Fibroblast of skin of left quadriceps (primary cell): ENCODE data around the gene SLC49A3.
"Not testable (repeated sequence)": the region's sequence is repeated elsewhere in the genome, so short reads cannot be mapped to it uniquely, and the experiment has no call there.

ENCODE experiments used
- DNase-seq, 2 experiments: peaks; one replicate each; pipeline ENCODE4 v3.0.0-alpha.2; 2013; ENCODE audit warnings: low read depth in 2 of 2

SLC49A3 gene

GRCh38 chr4:654503-654845, 34.5 kb downstream of the SLC49A3 start:
- DNase-seq = no peak

DNA sequence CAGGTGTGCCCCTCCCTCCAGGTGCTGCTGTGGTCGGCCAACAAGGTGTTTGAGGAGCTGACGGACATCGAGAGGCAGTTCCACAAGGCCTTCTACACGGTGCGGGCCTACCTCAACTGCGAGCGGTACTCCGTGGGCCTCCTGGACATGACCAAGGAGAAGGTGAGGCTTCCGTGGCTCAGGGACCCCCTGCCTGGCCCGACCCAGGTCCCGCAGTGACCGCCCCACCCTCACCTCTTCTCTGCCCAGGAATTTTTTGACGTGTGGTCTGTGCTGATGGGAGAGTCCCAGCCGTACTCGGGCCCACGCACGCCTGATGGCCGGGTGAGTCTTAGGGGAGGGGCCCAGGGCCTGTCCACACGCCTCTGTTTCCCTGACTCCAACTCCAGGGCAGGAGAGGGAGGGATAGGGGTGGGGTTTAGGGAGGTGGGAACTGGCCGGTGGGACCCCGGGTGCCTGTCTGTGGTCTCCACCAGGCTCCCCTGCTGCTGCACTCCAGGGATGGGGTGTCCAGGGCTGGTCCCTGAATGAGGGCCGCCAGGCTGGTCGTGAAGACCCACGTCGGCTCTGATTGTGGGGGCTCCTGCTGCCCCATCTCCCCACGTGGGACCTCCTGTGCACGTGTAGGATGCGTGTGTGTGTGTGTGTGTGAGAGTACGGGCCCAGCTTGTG, 35.0 kb downstream of the SLC49A3 start:
- DNase-seq = no peak

DNA sequence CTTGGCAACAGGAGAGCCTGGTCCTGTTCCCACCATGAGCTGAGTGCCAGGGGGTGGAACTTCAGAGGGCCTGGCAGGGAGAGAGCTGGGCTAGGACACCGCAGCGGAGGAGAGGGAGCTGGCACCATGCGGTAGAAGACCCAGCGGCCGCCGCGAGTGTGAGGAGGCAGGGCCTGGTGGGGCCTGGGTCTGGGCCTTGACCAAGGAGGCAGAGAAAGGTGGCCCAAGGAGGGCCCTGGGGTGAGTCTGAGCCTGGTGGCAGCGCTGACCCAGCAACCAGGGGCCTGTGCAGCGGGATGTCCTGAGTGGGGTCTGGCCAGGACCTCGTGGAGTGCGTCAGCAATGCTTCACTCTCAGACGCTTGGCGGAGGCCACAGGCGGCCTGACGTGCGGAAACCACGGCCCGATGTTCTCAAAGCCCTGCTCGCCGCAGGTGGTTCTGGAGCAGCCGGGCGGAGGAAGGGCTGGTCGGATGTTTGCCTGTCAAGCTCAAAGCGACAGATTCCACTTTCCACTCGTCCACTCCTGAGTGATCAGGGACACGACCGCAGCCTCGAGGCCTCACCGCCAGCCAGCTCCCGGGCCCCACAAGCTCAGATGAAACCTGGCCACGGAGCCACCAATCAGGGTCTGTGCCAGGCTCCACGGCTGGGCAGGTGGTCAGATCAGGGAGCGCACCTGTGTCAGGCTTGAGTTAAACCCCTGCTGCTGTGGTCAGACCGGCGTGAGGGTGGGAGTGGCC, 35.7 kb downstream of the SLC49A3 start:
- DNase-seq = no peak

- DNase-seq = no peak
Measured at GRCh38 chr4:651884-652642, 36.9 kb downstream of the SLC49A3 start.

DNA sequence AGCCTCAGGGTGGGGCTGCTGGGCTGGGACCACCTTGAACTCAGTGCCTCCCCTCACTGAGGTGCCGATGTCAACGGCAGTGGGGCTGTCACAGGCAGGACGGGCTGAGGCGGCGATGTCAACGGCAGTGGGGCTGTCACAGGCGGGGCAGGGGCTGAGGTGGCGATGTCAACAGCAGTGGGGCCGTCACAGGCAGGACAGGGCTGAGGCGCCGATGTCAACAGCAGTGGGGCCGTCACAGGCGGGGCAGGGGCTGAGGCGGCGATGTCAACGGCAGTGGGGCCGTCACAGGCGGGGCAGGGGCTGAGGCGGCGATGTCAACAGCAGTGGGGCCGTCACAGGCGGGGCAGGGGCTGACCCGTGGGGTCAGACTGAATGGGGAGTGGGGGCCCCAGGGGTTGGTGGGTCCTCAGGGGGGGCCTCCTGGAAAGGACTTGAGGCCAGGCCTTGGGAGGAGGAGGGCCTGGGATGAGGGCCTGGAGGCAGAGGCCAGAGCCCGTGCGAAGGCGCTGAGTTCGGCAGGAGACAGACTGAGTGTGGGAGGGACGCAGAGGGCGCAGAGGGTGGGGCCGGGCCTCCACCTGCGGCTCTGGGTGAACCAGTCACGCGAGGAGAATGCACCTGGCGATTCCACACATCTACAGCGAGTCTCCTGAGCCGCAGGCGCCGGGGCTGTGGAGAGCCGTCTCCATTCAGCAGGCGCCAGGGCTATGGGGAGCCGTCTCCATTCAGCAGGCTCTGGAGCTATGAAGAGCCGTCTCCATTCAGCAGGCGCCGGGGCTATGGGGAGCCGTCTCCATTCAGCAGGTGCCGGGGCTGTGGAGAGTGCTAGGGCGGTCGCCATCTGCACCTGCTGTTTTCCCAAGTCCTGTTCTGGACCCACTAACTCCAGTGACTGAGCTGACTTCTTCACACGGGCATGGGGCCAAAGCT, 37.7 kb downstream of the SLC49A3 start:
- no peak for DNase-seq

DNA sequence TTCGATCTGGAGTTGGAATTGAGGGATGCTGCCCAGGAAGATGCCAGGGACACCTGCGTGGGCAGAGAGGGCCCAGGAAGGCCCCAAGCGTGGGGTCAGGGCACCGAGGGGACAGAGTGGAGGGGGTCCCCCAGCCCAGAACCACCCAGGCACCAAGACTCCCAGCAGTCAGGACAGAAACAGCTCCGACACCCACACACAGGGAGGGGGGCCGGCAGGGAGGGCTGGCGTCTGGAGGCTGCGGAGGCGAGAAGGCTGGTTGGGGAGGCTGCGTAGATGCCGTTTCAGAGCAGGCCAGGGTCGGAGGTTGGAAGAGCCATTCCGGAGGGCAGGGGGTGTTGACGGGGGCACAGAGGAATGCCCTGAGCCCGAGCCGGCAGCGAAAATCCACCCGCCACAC, 38.5 kb downstream of the SLC49A3 start:
- no peak for DNase-seq

DNA sequence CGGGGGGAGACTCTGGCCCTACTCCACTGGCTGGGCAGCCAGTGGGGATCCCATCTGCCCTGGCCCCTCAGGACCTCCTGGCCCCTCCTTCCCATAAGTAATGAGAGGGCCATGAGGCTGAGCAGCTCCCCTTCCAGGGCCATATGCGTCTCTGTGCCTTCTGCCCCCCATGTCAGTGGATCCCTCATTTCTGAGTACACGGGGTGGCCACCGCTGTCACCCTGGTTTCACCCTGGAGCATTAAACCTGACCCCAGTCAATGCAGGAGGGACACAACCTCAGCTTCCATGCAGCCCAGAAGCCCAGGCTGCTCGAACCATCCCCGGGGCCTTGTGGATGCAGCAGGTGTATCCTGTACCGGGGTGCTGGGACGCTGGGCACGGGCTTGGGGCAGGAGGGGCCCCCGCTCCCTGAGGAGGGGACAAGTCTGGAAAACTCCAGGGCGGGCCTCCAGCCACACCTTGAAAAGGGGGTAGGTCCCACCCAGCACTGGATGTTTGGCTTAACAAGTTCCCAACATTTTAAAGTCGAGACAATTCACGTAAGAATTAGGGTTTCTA, 39.1 kb downstream of the SLC49A3 start:
- DNase-seq = no peak

GRCh38 chr4:649293-649625, 39.7 kb downstream of the SLC49A3 start:
- DNase-seq = no peak

GRCh38 chr4:648579-649292, 40.2 kb downstream of the SLC49A3 start:
- DNase-seq = no peak

- DNase-seq = no peak
Measured at GRCh38 chr4:647481-647880, 41.5 kb downstream of the SLC49A3 start.

DNA sequence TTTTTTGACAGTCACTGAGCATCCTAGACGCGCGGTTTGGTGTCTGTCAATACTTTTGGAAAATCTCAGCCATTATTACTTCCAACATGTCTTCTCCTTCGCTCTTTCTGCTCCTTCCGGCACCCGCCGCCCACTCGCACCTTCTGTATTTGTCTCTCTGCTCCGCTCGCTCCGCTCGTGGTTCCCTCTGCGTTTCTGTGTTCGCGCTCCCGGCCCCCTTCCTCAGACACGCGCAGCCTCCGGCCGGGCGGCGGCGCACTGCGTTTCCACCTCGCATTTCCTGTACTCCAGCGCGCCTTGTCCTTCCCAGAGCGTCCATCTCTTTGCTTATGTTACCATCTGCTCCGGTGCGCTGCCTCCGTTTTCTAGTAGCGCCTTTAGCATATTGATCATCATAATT, 42.5 kb downstream of the SLC49A3 start:
- DNase-seq = no peak

GRCh38 chr4:642366-642765, 46.6 kb downstream of the SLC49A3 start:
- not testable (repeated sequence) for DNase-seq

DNA sequence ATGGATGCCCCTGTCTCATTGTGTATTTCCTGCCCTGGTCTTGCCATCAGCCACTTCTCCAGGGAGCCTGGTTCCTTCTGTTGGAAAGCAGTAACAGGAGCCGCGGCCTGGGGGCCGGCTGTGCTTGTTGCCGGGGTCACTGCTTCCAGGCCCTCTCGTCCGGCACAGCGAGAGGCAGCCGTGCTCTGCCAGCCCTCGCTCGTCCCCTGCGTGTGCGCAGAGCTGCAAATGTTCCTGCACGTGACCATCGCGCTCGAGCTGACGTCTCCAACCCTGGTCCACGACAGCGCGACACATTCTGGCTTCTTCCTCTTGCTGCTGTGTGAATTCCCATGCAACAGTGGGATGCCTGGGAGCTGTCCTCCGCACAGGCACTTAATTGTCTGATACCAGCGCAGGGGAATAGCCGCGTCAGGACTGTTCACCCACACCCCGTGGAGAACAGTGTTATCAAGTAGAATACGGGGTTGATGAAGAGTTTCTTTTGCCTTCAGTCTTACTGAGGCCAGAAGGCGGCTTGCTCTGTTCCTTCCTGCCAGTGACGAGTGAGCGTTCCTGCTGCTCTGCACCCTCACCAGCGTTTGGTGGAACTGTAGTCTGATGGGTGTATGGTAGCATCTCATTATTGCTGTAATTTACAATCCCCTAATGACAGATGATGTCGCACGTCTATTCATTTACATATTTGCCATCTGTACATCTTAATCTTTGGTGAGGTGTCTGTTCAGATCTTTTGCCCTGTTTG, 51.2 kb downstream of the SLC49A3 start:
- no peak for DNase-seq

- DNase-seq = no peak
Measured at GRCh38 chr4:636628-637159, 52.3 kb downstream of the SLC49A3 start.

DNA sequence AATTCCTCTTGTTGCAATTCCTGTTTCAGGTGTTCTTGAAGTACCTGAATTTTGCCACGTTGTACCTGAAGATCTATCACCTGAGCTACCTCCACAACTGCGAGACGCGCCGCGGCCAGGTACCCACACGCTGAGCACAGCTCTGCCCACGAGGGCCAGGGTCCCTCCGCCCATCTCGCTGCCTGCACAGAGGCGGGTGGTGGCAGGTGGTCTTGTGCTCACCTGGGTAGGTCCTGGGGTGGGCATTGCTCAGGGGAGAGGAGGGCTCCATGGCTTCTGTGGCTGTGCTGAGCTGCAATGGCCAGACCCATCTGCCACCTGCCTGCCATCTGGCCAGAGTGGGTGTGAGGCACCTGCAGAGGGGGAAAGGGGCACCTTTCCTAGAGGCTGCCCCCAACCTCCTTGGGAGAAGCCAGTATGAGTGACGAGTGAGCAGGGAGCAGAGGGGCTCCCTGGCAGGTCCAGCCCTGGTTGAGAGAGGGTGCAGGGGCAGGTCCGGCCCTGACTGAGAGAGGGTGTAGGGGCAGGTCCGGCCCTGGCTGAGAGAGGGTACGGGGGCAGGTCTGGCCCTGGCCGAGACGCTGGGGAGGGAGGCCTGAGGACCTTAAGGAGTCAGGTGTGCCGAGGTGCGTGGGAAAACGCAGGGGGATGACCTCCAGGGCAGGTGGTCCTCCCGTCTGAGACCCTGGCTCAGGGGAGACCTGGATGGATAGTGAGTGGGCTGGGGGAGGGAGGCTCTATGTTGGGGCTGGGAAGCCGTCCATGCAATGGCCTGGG, 52.9 kb downstream of the SLC49A3 start:
- DNase-seq = no peak

DNA sequence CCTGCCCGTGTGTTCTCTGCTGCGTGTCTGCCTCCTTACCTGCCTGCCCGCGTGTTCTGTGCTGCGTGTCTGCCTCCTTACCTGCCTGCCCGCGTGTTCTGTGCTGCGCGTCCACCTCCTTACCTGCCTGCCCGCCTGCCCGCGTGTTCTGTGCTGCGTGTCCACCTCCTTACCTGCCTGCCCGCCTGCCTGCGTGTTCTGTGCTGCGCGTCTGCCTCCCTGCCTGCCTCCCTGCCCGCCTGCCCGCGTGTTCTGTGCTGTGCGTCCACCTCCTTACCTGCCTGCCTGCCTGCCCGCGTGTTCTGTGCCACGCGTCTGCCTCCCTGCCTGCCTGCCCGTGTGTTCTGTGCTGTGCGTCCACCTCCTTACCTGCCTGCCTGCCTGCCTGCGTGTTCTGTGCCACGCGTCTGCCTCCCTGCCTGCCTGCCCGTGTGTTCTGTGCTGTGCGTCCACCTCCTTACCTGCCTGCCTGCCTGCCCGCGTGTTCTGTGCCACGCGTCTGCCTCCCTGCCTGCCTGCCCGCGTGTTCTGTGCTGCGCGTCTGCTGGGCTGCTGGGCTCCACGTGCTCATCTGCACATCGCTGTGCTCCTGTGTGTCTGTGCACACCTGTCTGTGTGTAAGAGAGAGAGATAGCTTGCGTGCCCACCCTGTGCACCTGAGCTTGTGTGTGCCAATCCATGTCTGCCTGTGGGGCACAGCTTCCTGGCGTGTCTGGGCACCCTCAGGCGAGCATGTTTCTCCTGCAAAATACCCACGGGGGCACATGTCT, 53.7 kb downstream of the SLC49A3 start:
- DNase-seq = not testable (repeated sequence)

DNA sequence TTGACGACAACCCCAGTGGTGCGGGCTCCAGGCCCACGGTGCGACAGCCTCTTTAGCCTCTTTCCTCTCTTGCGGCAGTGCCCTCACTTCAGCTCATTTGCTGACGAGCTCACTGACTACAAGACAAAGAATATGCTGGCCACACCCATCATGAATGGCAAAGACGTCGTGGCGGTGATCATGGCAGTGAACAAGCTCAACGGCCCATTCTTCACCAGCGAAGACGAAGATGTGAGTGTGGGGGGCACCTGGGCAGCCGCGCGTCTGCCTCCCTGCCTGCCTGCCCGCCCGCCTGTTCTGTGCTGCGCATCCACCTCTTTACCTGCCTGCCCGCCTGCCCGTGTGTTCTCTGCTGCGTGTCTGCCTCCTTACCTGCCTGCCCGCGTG, 54.4 kb downstream of the SLC49A3 start:
- no peak for DNase-seq

- DNase-seq = no peak
Measured at GRCh38 chr4:633976-634598, 54.9 kb downstream of the SLC49A3 start.
